Glutamatergic neuron (in vitro differentiated cells): ENCODE measurements around the gene PCYT2. TPM values are rescaled to one million over a fixed set of nuclear protein-coding genes. Genes with fewer than 3 reads are reported as not detected.

Experiments used
- DNase-seq: peaks from one replicate; pipeline ENCODE4 v3.0.0; 2022
- H3K27ac Mint-ChIP-seq: one replicate; pipeline ENCODE4 v1.8.0; 2020; ENCODE audit warnings: mild to moderate bottlenecking, mixed read lengths, inconsistent platforms; ENCODE audit not compliant: unreplicated experiment
- H3K27me3 Mint-ChIP-seq: one replicate; pipeline ENCODE4 v1.8.0; 2020; ENCODE audit warnings: mild to moderate bottlenecking, moderate library complexity, mixed read lengths, inconsistent platforms; ENCODE audit not compliant: unreplicated experiment
- H3K36me3 Mint-ChIP-seq: one replicate; pipeline ENCODE4 v1.8.0; 2020; ENCODE audit warnings: mild to moderate bottlenecking, mixed read lengths, inconsistent platforms; ENCODE audit not compliant: unreplicated experiment
- H3K4me1 Mint-ChIP-seq: one replicate; pipeline ENCODE4 v1.8.0; 2020; ENCODE audit warnings: mild to moderate bottlenecking, low read depth, mixed read lengths, inconsistent platforms; ENCODE audit not compliant: unreplicated experiment
- H3K4me3 Mint-ChIP-seq: one replicate; pipeline ENCODE4 v1.8.0; 2020; ENCODE audit warnings: mild to moderate bottlenecking, mixed read lengths, inconsistent platforms; ENCODE audit not compliant: unreplicated experiment
- H3K9me3 Mint-ChIP-seq: one replicate; pipeline ENCODE4 v1.8.0; 2020; ENCODE audit warnings: mild to moderate bottlenecking, moderate library complexity, mixed read lengths, inconsistent platforms; ENCODE audit not compliant: unreplicated experiment
- CTCF ChIP-seq: fragments of 200-600 bp; sonication (generic); IDR thresholded peaks from one replicate; pipeline ENCODE4 v1.5.0; 2021; ENCODE audit not compliant: partially characterized antibody, unreplicated experiment
- total RNA-seq: library from RNA; stranded (reverse); fragmentation: NEBNext Ultra II Directional; extraction: Animal tissue kit (Norgen Biotek cat#: 25700); gene quantifications from one replicate; pipeline ENCODE4 v1.2.1, GENCODE V29; 2021; ENCODE audit not compliant: unreplicated experiment

The PCYT2 gene
- total RNA-seq, 1 donor from 2014 or later: 63.0 TPM

DNA sequence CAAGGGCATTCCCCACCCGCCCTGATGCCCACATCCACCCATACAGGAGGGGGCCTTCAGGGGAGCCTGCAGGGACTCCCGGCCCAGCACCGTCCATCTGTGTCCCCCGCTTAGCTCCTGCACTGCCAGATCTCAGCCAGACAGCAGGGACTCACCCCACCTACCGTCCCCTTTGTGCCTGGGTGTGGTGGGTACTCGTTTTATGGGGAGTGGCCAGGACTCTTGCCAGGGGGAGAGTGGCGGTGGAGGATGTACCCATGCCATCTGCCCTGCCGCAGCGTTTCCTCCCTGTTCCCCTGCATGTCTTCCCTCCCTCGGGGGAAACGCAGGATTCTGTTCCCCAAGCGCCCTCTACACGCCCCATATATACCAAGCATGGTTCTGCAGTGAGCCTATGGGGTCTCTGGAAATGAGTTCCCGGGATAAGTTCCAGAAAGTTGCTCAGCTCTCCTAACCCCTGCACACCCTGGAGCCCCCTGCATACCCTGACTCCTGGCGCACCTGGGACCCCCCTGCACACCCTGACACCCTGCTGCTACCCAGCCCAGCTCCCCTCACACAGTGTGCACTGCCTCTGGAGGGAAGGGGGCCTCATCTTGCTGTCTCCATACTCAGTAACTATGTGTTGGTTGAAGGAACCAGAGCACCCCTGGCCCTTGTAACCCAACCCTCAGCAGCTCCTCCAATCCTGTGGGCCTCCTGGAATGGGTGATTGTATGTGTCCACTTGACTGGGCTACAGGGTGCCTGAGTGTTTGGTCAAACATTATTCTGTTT, 20.5 kb upstream of the PCYT2 start:
- no peak for TF ChIP-seq CTCF
- Mint-ChIP-seq H3K9me3 (no peaks in the 10 kb centered on the region), H3K27ac (no peak overlapping the region), H3K36me3 (no peaks in the 10 kb centered on the region), H3K27me3 (peaks cover 12% of the 10 kb centered on the region), H3K4me3 (no peak overlapping the region), H3K4me1 (peaks cover 10% of the 10 kb centered on the region)
- DNase-seq: no peak

DNA sequence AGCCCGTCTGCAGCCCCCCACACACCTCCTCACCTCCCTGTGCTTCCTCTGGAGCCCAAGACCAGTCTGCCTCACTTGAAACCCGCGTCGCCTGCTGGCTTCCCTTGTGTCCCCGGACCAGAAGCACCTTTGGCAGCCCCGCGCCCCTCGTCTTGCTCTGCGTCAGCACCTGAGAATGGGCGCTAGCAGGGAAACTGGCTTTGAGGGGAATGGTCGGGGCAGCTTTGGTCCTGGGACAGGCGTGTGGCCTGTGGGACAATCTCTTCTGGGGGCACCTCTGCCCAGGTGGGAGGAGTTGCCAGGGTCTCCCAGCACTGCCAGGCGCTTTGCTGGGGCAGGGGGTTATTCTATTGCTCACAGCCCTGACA, 20.0 kb upstream of the PCYT2 start:
- no peaks in the 10 kb centered on the region for H3K36me3 Mint-ChIP-seq
- no peak for DNase-seq
- no peak for TF ChIP-seq CTCF
- peaks cover 13% of the 10 kb centered on the region for H3K4me1 Mint-ChIP-seq
- no peak overlapping the region for H3K27ac Mint-ChIP-seq
- H3K27me3 Mint-ChIP-seq: peaks cover 16% of the 10 kb centered on the region
- H3K4me3 Mint-ChIP-seq: peak overlapping the region; percentile 37
- H3K9me3 Mint-ChIP-seq: peaks cover 4% of the 10 kb centered on the region

GRCh38 chr17:81930142-81931125, 19.2 kb upstream of the PCYT2 start:
- TF ChIP-seq CTCF: no peak
- H3K27me3 Mint-ChIP-seq: peaks cover 16% of the 10 kb centered on the region
- peaks cover 17% of the 10 kb centered on the region for H3K4me1 Mint-ChIP-seq
- H3K27ac Mint-ChIP-seq: no peak overlapping the region
- H3K4me3 Mint-ChIP-seq: peak overlapping the region; percentile 37
- DNase-seq: no peak
- peaks cover 7% of the 10 kb centered on the region for H3K9me3 Mint-ChIP-seq
- no peaks in the 10 kb centered on the region for H3K36me3 Mint-ChIP-seq

DNA sequence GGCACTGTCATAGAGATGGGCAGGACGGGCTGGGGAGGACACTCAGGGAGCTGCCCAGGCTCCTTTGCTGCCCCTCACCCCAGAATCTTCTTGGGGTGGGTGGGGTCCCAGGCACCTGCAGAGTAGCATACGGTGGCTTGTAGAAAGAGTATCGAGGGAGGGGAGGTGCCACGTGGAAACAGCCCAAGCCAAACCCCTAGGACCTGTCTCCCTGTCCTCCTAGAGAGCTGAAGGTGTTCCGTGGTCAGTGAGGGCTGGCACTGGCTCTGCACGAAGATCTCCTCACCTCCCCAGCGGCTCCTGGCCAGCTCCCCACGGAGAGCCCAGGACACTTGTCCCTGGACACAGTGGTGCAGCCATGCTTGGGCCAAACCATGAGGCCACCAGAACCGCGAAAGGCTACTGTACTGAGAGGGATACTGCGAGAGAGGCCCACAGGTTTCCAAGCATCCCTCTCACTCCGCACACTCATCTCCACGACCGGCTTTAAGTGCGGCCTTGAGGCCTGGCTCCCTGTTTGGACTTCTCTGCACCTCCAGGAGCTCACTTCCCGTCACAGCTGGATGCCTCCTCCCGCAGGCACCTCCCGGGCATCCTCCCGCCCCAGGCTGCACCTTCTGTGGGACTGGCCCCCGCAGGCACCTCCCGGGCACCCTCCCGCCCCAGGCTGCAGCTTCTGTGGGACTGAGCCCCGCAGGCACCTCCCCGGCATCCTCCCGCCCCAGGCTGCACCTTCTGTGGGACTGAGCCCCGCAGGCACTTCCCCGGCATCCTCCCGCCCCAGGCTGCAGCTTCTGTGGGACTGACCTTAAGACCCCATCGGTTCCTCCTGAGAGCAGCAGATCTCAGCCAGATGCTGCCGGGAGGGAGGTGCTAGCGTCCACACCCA, 18.3 kb upstream of the PCYT2 start:
- DNase-seq: no peak
- peak overlapping the region; percentile 21 for H3K4me3 Mint-ChIP-seq
- H3K36me3 Mint-ChIP-seq: no peaks in the 10 kb centered on the region

More for the DNA sequence above, 18.3 kb upstream of the PCYT2 start:
- H3K4me1 Mint-ChIP-seq: peaks cover 20% of the 10 kb centered on the region
- H3K9me3 Mint-ChIP-seq: peaks cover 8% of the 10 kb centered on the region
- H3K27me3 Mint-ChIP-seq: peaks cover 13% of the 10 kb centered on the region
- TF ChIP-seq CTCF: no peak
- no peak overlapping the region for H3K27ac Mint-ChIP-seq
